Adrenal gland (tissue), 5 donors: ENCODE data around the gene ALG2.

Source experiments
- CTCF ChIP-seq, 6 experiments: fragments of 450-650 bp in 4 of 6; fragments of 200-600 bp in 2 of 6; sonication (generic) in 1 of 6; IDR thresholded peaks; 1 replicate in 5 of 6; 2 replicates in 1 of 6; pipeline versions ENCODE4 v1.5.1 to v1.8.0; 2016 to 2021; ENCODE audit warnings: antibody characterized with exemption in 6 of 6, mild to moderate bottlenecking in 2 of 6, moderate library complexity in 1 of 6
- POLR2A ChIP-seq, 2 donors: fragments of 450-650 bp; IDR thresholded peaks; one replicate each; pipeline ENCODE4 v1.6.1; 2017; ENCODE audit warnings: antibody characterized with exemption in 2 of 2, mild to moderate bottlenecking in 2 of 2, moderate library complexity in 1 of 2
- donor health status: DM: no; HTN: no; CAD: no.

- TF ChIP-seq POLR2A (IDR thresholded peaks at IDR 0.05) (no peak), CTCF (IDR thresholded peaks at IDR 0.05) (no peak)
Measured at GRCh38 chr9:99253134-99253533, 31.4 kb upstream of the ALG2 start.
